Measurements from ENCODE around the gene XXYLT1. TPM values are rescaled to one million over a fixed set of nuclear protein-coding genes. Genes with fewer than 3 reads are reported as not detected.
"Not testable (repeated sequence)": the region's sequence is repeated elsewhere in the genome, so short reads cannot be mapped to it uniquely, and the experiment has no call there.

The XXYLT1 gene
- total RNA-seq, 1 experiment from 2014 or later: 25.5 TPM

DNA sequence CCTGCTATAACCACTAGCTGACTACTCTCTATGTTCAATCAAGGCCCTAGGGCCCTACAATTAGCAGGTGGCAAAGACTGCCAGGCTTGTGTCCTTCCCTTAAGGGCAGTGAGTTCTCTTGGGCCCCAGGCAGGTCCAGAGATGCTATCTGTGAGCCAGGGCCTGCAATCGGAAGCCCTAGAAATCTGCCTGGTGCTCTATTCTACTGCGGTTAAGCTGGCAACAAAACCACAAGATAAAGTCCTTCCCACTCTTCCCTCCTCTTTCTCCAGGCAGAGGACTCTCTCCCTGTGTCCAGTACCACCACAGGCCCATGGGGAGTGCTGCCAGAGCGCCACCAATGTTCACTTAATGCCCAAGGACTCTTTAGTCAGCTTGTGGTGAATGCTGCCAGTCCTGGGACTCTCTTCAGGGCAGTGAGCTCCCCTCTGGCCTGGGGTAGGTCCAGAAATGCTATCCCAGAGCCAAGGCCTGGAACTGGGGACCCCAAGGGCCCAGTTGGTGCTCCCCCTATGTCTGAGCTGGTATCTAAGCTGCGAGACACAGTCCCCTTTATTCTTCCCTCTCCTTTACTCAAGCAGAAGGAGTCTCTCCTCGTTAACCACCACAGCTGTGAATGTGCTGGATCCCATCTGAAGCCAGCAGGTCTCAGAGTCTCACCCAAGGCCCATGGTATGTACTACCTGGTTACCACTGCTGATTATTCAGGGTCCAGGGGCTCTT, 34.7 kb downstream of the XXYLT1 start:
- Histone ChIP-seq H3K27ac (ENCODE audit: low read length) (no peak overlapping the region), H3F3A (ENCODE audit: low read length, unreplicated experiment) (no peaks in the 10 kb centered on the region), H3K9ac (ENCODE audit: low read length) (no peak overlapping the region), H3K4me3 (ENCODE audit: low read length) (no peak overlapping the region), H3K36me3 (ENCODE audit: low read depth, low read length) (no peaks in the 10 kb centered on the region), H3K4me2 (ENCODE audit: low read length) (no peak overlapping the region), H3K27me3 (ENCODE audit: low read length) (no peaks in the 10 kb centered on the region), H3K79me2 (ENCODE audit: low read length) (peaks cover 6% of the 10 kb centered on the region; the same call in 1 of the 2 replicates), H3K9me3 (ENCODE audit: low read length) (no peaks in the 10 kb centered on the region), H4K20me1 (ENCODE audit: low read length) (no peaks in the 10 kb centered on the region), H3K9me2 (replicated peaks; ENCODE audit: low read length) (no peaks in the 10 kb centered on the region), H3K4me1 (ENCODE audit: insufficient read depth, low read length) (no peaks in the 10 kb centered on the region), H2AFZ (ENCODE audit: low read length) (no peak overlapping the region)
- no peak for ATAC-seq
- TF ChIP-seq, protein P1, sequence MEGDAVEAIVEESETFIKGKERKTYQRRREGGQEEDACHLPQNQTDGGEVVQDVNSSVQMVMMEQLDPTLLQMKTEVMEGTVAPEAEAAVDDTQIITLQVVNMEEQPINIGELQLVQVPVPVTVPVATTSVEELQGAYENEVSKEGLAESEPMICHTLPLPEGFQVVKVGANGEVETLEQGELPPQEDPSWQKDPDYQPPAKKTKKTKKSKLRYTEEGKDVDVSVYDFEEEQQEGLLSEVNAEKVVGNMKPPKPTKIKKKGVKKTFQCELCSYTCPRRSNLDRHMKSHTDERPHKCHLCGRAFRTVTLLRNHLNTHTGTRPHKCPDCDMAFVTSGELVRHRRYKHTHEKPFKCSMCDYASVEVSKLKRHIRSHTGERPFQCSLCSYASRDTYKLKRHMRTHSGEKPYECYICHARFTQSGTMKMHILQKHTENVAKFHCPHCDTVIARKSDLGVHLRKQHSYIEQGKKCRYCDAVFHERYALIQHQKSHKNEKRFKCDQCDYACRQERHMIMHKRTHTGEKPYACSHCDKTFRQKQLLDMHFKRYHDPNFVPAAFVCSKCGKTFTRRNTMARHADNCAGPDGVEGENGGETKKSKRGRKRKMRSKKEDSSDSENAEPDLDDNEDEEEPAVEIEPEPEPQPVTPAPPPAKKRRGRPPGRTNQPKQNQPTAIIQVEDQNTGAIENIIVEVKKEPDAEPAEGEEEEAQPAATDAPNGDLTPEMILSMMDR (conservative IDR thresholded peaks at IDR 0.05; ENCODE audit: low read depth, low read length): no peak
- no peak for TF ChIP-seq EZH2phosphoT487 (IDR thresholded peaks at IDR 0.05; ENCODE audit: borderline replicate concordance, low read length)
- TF ChIP-seq EZH2 (IDR thresholded peaks at IDR 0.05; ENCODE audit: low read length, unreplicated experiment): no peak
- POLR2A ChIA-PET (ENCODE audit: unreplicated experiment): interaction anchor here (0.6 kb wide), 1 partner anchor 218 kb away, joined by 3 read pairs; no protein-coding TSS in a partner anchor
- CTCF ChIA-PET: no interaction called here
- BruUV-seq (replicated peaks): no TSS peak
- intact Hi-C loops (cut with micrococcal nuclease): no loop called here
- DNase-seq: no peak

DNA sequence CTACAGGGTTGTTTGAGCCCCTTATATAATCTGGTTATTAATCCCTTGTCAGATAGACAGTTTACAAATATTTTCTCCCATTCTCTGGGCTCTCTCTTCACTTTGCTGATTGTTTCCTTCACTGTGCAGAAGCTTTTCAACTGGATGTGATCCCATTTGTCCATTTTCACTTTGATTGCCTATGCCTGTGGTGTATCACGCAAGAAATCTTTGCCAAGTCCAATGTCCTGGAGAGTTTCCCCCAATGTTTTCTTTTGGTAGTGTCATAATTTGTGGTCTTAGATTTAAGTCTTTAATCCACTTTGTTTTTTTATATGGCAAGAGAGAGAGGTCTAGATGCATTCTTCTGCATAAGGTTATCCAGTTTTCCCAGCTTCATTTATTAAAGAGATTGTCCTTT, 40.7 kb downstream of the XXYLT1 start:
- CTCF ChIA-PET: no interaction called here
- no peak overlapping the region for H2AFZ ChIP-seq (ENCODE audit: low read length)
- TF ChIP-seq EZH2 (IDR thresholded peaks at IDR 0.05; ENCODE audit: low read length, unreplicated experiment) (no peak), EZH2phosphoT487 (IDR thresholded peaks at IDR 0.05; ENCODE audit: borderline replicate concordance, low read length) (no peak)
- TF ChIP-seq, protein P1 (conservative IDR thresholded peaks at IDR 0.05; ENCODE audit: low read depth, low read length): no peak

DNA sequence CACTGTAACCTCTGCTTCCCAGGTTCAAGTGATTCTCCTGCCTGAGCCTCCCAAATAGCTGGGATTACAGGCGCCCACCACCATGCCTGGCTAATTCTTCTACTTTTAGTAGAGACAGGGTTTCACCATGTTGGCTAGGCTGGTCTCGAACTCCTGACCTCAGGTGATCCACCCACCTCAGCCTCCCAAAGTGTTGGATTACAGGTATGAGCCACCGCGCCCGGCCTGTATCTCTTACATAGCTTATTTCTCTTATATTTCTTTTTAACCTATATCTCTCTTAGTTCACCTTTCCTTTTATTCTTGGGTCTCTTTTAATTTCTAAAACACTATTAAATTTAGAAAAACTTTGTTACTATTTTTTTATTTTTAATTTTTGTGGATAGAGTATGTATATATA, 42.1 kb downstream of the XXYLT1 start:
- H3K4me3 ChIP-seq (ENCODE audit: low read length); H3K9me3 ChIP-seq (ENCODE audit: low read length); H4K20me1 ChIP-seq (ENCODE audit: low read length); H3K79me2 ChIP-seq (ENCODE audit: low read length); H3K27ac ChIP-seq (ENCODE audit: low read length); POLR2A ChIA-PET (ENCODE audit: unreplicated experiment); H3K9ac ChIP-seq (ENCODE audit: low read length); intact Hi-C loops (cut with micrococcal nuclease); H3K4me1 ChIP-seq (ENCODE audit: insufficient read depth, low read length); H3K4me2 ChIP-seq (ENCODE audit: low read length); H3F3A ChIP-seq (ENCODE audit: low read length, unreplicated experiment); H3K9me2 ChIP-seq (replicated peaks; ENCODE audit: low read length); ATAC-seq; H3K27me3 ChIP-seq (ENCODE audit: low read length); H3K36me3 ChIP-seq (ENCODE audit: low read depth, low read length); CTCF ChIA-PET; DNase-seq; H2AFZ ChIP-seq (ENCODE audit: low read length); BruUV-seq (replicated peaks): not testable (repeated sequence)

More for the DNA sequence above, 40.7 kb downstream of the XXYLT1 start:
- intact Hi-C loops (cut with micrococcal nuclease): no loop called here
- no peaks in the 10 kb centered on the region for H4K20me1 ChIP-seq (ENCODE audit: low read length)
- no peaks in the 10 kb centered on the region for H3K36me3 ChIP-seq (ENCODE audit: low read depth, low read length)
- no peaks in the 10 kb centered on the region for H3K79me2 ChIP-seq (ENCODE audit: low read length)
- no peaks in the 10 kb centered on the region for H3K27me3 ChIP-seq (ENCODE audit: low read length)
- no peaks in the 10 kb centered on the region for H3F3A ChIP-seq (ENCODE audit: low read length, unreplicated experiment)
- H3K27ac ChIP-seq (ENCODE audit: low read length): no peak overlapping the region
- H3K4me1 ChIP-seq (ENCODE audit: insufficient read depth, low read length): no peaks in the 10 kb centered on the region
- H3K4me3 ChIP-seq (ENCODE audit: low read length): no peak overlapping the region
- ATAC-seq (no peak), DNase-seq (no peak)
- no peak overlapping the region for H3K4me2 ChIP-seq (ENCODE audit: low read length)
- H3K9me2 ChIP-seq (replicated peaks; ENCODE audit: low read length): no peaks in the 10 kb centered on the region
- no TSS peak for BruUV-seq (replicated peaks)
- no peaks in the 10 kb centered on the region for H3K9me3 ChIP-seq (ENCODE audit: low read length)
- POLR2A ChIA-PET (ENCODE audit: unreplicated experiment): interaction anchor here (0.7 kb wide), 1 partner anchor 110 kb away, joined by 4 read pairs; no protein-coding TSS in a partner anchor
- H3K9ac ChIP-seq (ENCODE audit: low read length): no peak overlapping the region
